Right renal cortex interstitium (tissue), 3 donors: Measurements from ENCODE around the gene ARL13B. TPM values are rescaled to one million over a fixed set of nuclear protein-coding genes. Genes with fewer than 3 reads are reported as not detected.
"Not testable (repeated sequence)": the region's sequence is repeated elsewhere in the genome, so short reads cannot be mapped to it uniquely, and the experiment has no call there.

Experiments used
- DNase-seq, 3 donors: peaks; one replicate each; pipeline ENCODE4 v3.0.0-alpha.2; 2013; ENCODE audit warnings: low read depth in 3 of 3, low spot score in 2 of 3
- polyA plus RNA-seq, 3 donors: library from polyadenylated mRNA; unstranded; fragments of 120-200 nt; gene quantifications; one replicate each; pipeline ENCODE4 v1.2.1, GENCODE V29; 2013; ENCODE audit not compliant: insufficient read length in 3 of 3

Gene ARL13B
- 10 to 100 TPM; 19.3 to 21.3 (median 21.2) TPM for polyA plus RNA-seq

DNA sequence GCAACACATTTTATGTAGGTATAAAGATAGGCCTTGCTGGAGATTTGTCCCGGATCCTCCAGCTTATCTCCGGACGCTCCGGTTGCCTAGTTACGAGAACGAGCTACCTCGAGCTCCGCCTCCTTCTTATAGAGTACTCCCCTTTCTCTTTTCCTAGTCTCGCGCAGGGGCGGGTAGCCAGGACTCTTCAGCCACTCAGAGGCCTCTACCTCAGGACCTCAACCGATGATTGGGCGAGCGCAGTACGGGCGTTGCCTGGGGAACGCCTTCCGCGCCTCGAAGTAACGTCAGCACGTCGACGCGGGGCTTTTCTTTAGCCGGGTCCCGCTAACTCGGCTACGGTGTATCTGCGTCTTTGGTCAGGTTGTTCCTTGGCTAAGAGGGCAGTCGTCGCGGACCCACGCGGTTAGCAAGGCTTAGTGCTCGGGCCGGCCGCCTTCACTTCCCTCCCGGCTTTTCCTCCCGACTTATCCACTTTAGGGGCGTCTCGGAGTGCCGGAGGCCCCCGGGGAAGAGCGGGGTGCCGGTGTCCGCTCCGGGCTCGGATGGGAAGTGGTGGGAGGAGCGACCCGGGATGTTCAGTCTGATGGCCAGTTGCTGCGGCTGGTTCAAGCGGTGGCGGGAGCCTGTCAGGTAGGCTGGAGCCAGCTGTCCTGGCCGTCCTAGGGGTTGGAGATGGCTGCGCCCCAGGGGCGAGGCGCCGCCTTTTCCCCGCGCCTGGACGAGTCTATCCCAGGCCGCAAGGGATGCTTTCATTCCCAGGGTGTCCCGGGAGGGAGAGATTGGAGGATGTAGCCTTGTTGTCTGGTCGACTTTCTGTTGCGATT is at the start of gene ARL13B:
Gene ARL13B, plus strand, starts transcription at position 306 of the 827 bp plus-strand sequence. Its CDS starts 269 bp downstream, at position 575.
- peak; percentile 88 to 96 (median 92) for DNase-seq

GRCh38 chr3:93931597-93932229 is 48.2 kb upstream of the ARL13B start:
- no peak for DNase-seq

GRCh38 chr3:93934366-93935046 is 45.4 kb upstream of the ARL13B start:
- DNase-seq = no peak

GRCh38 chr3:93936549-93936948 is 43.4 kb upstream of the ARL13B start:
- no peak for DNase-seq

GRCh38 chr3:93937485-93937884 is 42.5 kb upstream of the ARL13B start:
- DNase-seq = not testable (repeated sequence)

DNA sequence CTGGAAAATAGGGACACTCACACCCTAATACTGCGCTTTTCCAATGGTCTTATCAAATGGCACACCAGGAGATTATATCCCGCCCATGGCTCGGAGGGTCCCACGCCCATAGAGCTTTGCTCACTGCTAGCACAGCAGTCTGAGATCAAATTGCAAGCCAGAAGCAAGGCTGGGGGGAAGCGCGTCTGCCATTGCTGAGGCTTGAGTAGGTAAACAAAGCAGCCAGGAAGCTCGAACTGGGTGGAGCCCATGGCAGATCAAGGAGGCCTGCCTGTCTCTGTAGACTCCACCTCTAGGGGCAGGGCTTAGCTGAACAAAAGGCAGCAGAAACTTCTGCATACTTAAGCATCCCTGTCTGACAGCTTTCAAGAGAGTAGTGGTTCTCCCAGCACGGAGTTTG is 30.0 kb upstream of the ARL13B start:
- DNase-seq = not testable (repeated sequence)

GRCh38 chr3:93961026-93961425 is 18.9 kb upstream of the ARL13B start:
- no peak for DNase-seq

DNA sequence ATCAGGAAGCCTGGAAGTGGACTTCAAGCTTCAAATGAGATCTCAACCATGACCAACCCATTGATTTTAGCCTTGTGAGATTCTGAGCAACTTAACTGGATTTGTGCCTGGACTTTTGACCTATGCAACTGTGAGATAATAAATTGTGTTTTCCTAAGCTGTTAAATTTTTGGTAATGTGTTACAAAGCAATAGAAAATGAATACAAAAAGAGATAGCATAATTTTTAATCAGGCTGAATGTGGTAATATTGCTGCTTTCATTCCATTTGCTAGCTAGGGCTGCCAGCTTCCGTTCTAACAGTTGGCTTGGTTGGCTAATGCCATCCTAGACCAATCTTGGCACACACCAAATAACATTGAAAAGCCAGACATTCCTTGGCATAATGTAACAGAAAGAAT is 18.5 kb upstream of the ARL13B start:
- no peak for DNase-seq

DNA sequence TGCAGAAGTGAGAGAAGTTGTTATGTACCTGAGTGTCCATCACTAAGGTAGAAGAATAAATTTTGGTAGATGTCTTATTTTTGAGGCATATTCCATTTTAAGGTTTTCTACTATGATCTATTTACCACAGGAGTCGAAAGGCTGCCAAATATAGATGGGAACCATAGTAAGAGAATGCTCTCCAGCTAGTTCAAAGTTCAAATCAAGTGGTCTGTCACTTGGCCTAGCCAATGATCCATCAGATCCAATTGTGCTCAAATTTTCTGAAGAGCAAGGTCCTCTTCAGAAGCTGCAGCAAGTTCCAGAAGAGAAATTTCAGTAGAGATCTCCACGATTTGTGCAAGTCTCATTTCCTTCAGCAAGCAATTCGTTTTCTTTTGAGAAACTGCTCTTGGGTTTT is 17.2 kb upstream of the ARL13B start:
- DNase-seq = no peak

- not testable (repeated sequence) for DNase-seq
These were observed 14.8 kb upstream of the ARL13B start for GRCh38 chr3:93965106-93965505.

- no peak for DNase-seq
These were observed 10.5 kb upstream of the ARL13B start for GRCh38 chr3:93969443-93969842.

GRCh38 chr3:93969997-93970396 is 10.0 kb upstream of the ARL13B start:
- no peak for DNase-seq

DNA sequence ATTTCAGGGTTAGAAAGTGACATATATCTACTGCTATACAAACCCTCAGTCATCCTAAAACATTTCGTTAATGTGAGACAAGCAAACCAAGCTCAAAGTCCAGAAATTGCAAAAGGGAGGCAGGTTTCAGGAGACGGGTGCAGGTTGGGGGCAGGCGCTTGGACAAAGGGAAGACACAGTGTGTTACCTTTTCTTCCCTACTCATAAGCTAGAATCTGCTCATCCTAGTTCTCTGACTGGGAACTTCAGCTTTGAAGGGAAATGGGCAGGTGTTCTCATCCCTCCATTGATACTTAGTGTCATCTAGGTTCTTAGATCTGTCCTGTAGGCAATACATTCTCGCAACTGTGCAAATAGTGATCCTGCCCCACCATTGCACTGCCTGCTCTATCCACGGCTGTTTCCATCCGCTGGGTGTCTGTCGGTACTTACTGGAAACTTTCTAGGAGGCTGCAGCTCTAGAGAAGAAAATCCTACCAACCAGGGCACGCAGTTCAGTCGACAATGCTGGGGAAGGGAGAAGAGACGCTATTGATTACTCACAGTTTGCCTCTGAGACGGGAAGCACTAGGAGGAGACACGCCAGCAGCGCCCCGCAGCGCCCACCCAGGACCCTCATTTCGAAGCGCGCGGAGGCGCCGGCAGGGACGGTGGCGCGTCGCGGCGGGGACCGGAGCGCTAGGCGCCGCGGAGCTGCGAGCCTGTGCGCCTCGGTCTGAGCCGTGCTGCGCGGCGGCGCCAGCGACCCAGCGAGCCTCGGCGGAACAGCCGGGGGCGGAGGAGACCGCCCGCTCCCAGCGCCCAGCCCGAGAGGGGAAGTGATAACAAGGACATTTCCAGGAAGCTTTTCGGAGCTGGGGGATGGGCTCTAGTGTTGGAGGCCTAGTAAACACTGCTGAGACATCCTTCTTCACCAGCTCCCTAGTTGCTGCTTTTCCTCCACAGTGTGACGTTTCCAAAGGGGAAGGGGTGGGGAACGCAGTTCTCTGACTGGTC is 6.5 kb upstream of the ARL13B start, which contains the start of gene PROS1:
Gene PROS1, minus strand, starts transcription at position 766 of the 996 bp plus-strand sequence. Its CDS starts 147 bp downstream, at position 619.
- peak in 1 of 3 donors; percentile 68 for DNase-seq

- no peak for DNase-seq
These were observed 1.7 kb downstream of the ARL13B start for GRCh38 chr3:93981649-93982048.

- no peak for DNase-seq
These were observed 3.5 kb downstream of the ARL13B start for GRCh38 chr3:93983408-93983807.

GRCh38 chr3:93984618-93985017 is 4.7 kb downstream of the ARL13B start:
- no peak for DNase-seq

GRCh38 chr3:93988283-93988682 is 8.3 kb downstream of the ARL13B start:
- no peak for DNase-seq

DNA sequence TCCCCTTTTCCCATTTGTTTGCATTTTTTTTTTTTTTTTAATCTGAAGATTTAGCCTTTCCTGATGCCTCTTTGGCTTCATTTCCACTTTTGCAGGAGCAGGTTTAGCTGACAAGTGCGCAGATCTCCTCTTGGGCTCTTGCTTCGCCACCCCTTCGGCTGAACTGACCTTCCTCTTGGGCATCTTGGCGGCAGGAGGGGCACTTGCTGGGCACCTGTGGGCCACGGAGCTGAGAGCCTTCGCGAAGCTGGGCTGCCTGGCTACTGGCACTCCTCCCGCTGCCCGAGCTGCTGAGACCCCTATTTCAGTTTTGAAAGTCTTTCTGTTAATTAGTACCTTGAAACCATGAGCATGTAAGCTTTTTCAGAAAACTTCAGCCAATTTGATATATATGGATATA is 8.8 kb downstream of the ARL13B start:
- no peak for DNase-seq

- DNase-seq = no peak
These were observed 9.3 kb downstream of the ARL13B start for GRCh38 chr3:93989241-93989640.

DNA sequence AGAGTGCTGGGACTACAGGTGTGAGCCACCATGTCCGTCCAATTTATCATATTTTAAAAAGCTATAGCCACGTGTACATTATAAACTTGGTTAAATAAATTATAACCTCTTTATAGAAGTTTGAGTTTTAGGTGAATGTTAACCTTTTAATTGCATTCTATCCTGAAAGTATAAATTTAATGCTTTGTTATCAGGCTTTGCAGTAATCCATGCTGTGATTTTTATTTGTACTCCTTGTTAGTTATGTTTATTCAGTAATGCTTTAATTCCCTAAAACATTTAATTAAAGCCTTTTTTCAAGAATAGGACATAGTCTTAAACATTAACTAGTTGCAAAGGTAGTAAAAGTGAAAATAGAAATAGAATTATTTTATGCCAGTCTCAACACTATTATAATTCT is 11.7 kb downstream of the ARL13B start:
- DNase-seq = no peak
